ENCODE results near the gene MEIOSIN.

DNA sequence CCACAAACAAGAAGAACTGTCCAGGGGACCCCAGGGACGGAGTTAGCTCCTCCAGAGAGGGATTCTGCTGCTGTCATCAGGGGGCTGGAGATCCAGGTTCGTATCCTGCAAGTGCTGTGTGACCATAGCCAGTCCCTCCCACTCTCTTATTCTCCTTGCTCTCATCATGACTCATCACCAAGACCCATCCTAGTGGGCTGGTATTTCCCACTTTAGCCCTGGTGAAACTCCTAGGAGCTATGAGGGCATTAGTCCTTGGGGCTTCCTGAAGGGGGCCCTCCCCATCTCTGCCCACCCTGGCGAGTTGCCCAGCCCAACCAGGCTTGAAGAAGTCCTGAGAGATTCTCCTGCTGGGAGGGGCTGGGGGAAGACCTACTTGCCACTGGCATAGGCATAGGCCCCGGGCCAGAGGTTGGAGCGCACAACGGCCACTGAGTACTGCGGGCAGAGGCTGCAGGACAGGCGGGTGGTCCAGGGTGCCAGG lies 66.9 kb downstream of the MEIOSIN start:
- TF ChIP-seq CTCF (IDR thresholded peaks at IDR 0.05) (no peak), POLR2A (IDR thresholded peaks at IDR 0.05) (no peak), EP300 (IDR thresholded peaks at IDR 0.05) (no peak)

Data from gastroesophageal sphincter (tissue), 3 donors.